A549 (cell line): Measurements from ENCODE around the gene FNIP2. TPM values are rescaled to one million over a fixed set of nuclear protein-coding genes. Genes with fewer than 3 reads are reported as not detected.

Experiments
- ATAC-seq, 2 experiments: fragments of 200-7000 bp in 1 of 2; fragments of >200 bp in 1 of 2; cut with Nextera tagmentation in 1 of 2; cut with Tn5 transposase in 1 of 2; 3 replicates each; pipeline versions ENCODE4 v1.8.0 to v1.9.1; 2018 to 2020; ENCODE audit warnings: mild to moderate bottlenecking in 1 of 2, moderate library complexity in 1 of 2
- CTCF ChIA-PET: fragments of 300-600 bp; sonication (Branson Sonifier 250); formaldehyde crosslinking; extraction: SDS; loops from one replicate; lab custom pipeline; 2021; ENCODE audit warnings: antibody characterized with exemption, inconsistent platforms; lab: Yijun Ruan, JAX
- POLR2A ChIA-PET: fragments of 350-600 bp; formaldehyde crosslinking; extraction: SDS; loops from one replicate; lab custom pipeline; 2021; ENCODE audit warnings: antibody characterized with exemption, inconsistent platforms; lab: Yijun Ruan, JAX
- DNase-seq, 2 experiments: peaks; one replicate each; pipeline versions ENCODE4 v3.0.0 to v3.0.0-alpha.2; 2011 to 2016; ENCODE audit warnings: low read depth in 1 of 2, low spot score in 1 of 2
- FAIRE-seq: peaks from 2 replicates; lab custom pipeline; 2011; peaks lifted over from hg19 to GRCh38; lab: Jason Lieb, UNC
- H3K27ac ChIP-seq, 2 experiments: fragments of >200 bp; sonication (Bioruptor Twin); formaldehyde crosslinking; 3 replicates each; pipeline ENCODE4 v1.5.1; 2016 to 2017
- H3K4me1 ChIP-seq: fragments of >200 bp; sonication (Bioruptor Twin); formaldehyde crosslinking; 3 replicates; pipeline ENCODE4 v1.6.1; 2016
- H3K4me2 ChIP-seq: fragments of >200 bp; sonication (Bioruptor Twin); formaldehyde crosslinking; 3 replicates; pipeline ENCODE4 v1.6.1; 2016
- H3K4me3 ChIP-seq: fragments of >200 bp; sonication (Bioruptor Twin); formaldehyde crosslinking; 3 replicates; pipeline ENCODE4 v1.5.1; 2016
- H3K9me3 ChIP-seq: fragments of >200 bp; sonication (Bioruptor Twin); formaldehyde crosslinking; 3 replicates; pipeline ENCODE4 v1.6.1; 2016
- ATOH8 ChIP-seq: fragments of 250-450 bp; sonication (Bioruptor Pico); IDR thresholded peaks from 2 replicates; pipeline ENCODE4 v1.5.0; 2020; ENCODE audit warnings: low read depth, mild to moderate bottlenecking, moderate library complexity
- BCL3 ChIP-seq: fragments of >200 bp; sonication (Bioruptor Twin); formaldehyde crosslinking; IDR thresholded peaks from 3 replicates; pipeline ENCODE4 v1.6.1; 2016
- BHLHE40 ChIP-seq: IDR thresholded peaks from 2 replicates; pipeline ENCODE4 v1.6.1; 2012; ENCODE audit warnings: low read depth, low read length, inconsistent platforms
- CEBPB ChIP-seq, 2 experiments: fragments of >200 bp in 1 of 2; sonication (Bioruptor Twin) in 1 of 2; formaldehyde crosslinking in 1 of 2; IDR thresholded peaks; 2 replicates each; pipeline ENCODE4 v1.6.1; 2012 to 2016
- EHF ChIP-seq: fragments of 250-450 bp; sonication (Bioruptor Pico); IDR thresholded peaks from 2 replicates; pipeline ENCODE4 v1.5.0; 2020; ENCODE audit warnings: mild to moderate bottlenecking
- EHMT2 ChIP-seq: fragments of 200-600 bp; sonication (generic); IDR thresholded peaks from 2 replicates; pipeline ENCODE4 v1.6.1; 2016; ENCODE audit warnings: antibody characterized with exemption, low read depth, mild to moderate bottlenecking, moderate library complexity
- ELK1 ChIP-seq: fragments of 150-350 bp; IDR thresholded peaks from 2 replicates; pipeline ENCODE4 v1.6.1; 2014; ENCODE audit warnings: low read depth, mild to moderate bottlenecking, low read length
- EP300 ChIP-seq, 2 experiments: fragments of >200 bp; sonication (Bioruptor Twin); formaldehyde crosslinking; IDR thresholded peaks; 2 replicates in 1 of 2; 3 replicates in 1 of 2; pipeline ENCODE4 v1.6.1; 2016 to 2017
- ESRRA ChIP-seq: fragments of 150-350 bp; IDR thresholded peaks from 2 replicates; pipeline ENCODE4 v1.6.1; 2014; ENCODE audit warnings: mild to moderate bottlenecking, low read length, borderline replicate concordance
- FOSL2 ChIP-seq, 2 experiments: fragments of 450-650 bp in 1 of 2; fragments of >200 bp in 1 of 2; sonication (Bioruptor Twin) in 1 of 2; formaldehyde crosslinking; IDR thresholded peaks; 2 replicates each; pipeline versions ENCODE4 v1.5.0 to v1.6.1; 2016 to 2020; ENCODE audit warnings: mild to moderate bottlenecking in 1 of 2, moderate library complexity in 1 of 2
- FOXS1 ChIP-seq: fragments of 250-450 bp; sonication (Bioruptor Pico); IDR thresholded peaks from 2 replicates; pipeline ENCODE4 v1.5.0; 2020; ENCODE audit warnings: mild to moderate bottlenecking, moderate library complexity
- HDAC2 ChIP-seq: fragments of 200-600 bp; sonication (generic); IDR thresholded peaks from 2 replicates; pipeline ENCODE4 v1.6.1; 2016
- KDM1A ChIP-seq: fragments of 200-600 bp; sonication (generic); IDR thresholded peaks from 2 replicates; pipeline ENCODE4 v1.6.1; 2016; ENCODE audit warnings: low read depth, mild to moderate bottlenecking
- MAFK ChIP-seq: fragments of 450-650 bp; IDR thresholded peaks from 2 replicates; pipeline ENCODE4 v1.6.1; 2014; ENCODE audit not compliant: partially characterized antibody
- MAZ ChIP-seq: fragments of 150-350 bp; IDR thresholded peaks from 2 replicates; pipeline ENCODE4 v1.6.1; 2014; ENCODE audit warnings: antibody characterized with exemption, low read depth, low read length, borderline replicate concordance
- MYC ChIP-seq: IDR thresholded peaks from 2 replicates; pipeline ENCODE4 v1.6.1; 2012; ENCODE audit warnings: mild to moderate bottlenecking, inconsistent platforms, low read length, improper control_type of control experiment, borderline replicate concordance
- NFE2L2 ChIP-seq: fragments of 150-350 bp; conservative IDR thresholded peaks from 2 replicates; pipeline ENCODE4 v1.6.1; 2014; ENCODE audit warnings: low read length
- NR3C1 ChIP-seq: fragments of >200 bp; sonication (Bioruptor Twin); formaldehyde crosslinking; IDR thresholded peaks from 3 replicates; pipeline ENCODE4 v1.6.1; 2017
- PBX3 ChIP-seq: IDR thresholded peaks from 2 replicates; pipeline ENCODE4 v1.6.1; 2012
- RAD21 ChIP-seq, 2 experiments: fragments of >200 bp in 1 of 2; sonication (Bioruptor Twin) in 1 of 2; formaldehyde crosslinking in 1 of 2; IDR thresholded peaks in 1 of 2; conservative IDR thresholded peaks in 1 of 2; 2 replicates in 1 of 2; 3 replicates in 1 of 2; pipeline ENCODE4 v1.6.1; 2012 to 2018; ENCODE audit warnings: inconsistent platforms in 1 of 2
- RARB ChIP-seq: fragments of 250-450 bp; sonication (Bioruptor Pico); IDR thresholded peaks from 2 replicates; pipeline ENCODE4 v1.8.0; 2021; ENCODE audit warnings: mild to moderate bottlenecking, moderate library complexity
- REST ChIP-seq: fragments of 200-600 bp; sonication (generic); IDR thresholded peaks from 2 replicates; pipeline ENCODE4 v1.6.1; 2016; ENCODE audit warnings: antibody characterized with exemption, mild to moderate bottlenecking, moderate library complexity
- RNF2 ChIP-seq: fragments of 200-600 bp; sonication (generic); IDR thresholded peaks from 2 replicates; pipeline ENCODE4 v1.6.1; 2016; ENCODE audit warnings: low read depth, mild to moderate bottlenecking, antibody characterized with exemption, moderate library complexity, borderline replicate concordance
- SMC3 ChIP-seq: fragments of >200 bp; sonication (Bioruptor Twin); formaldehyde crosslinking; IDR thresholded peaks from 3 replicates; pipeline ENCODE4 v1.6.1; 2018; ENCODE audit warnings: inconsistent platforms
- TFCP2L1 ChIP-seq: fragments of 250-450 bp; sonication (Bioruptor Pico); IDR thresholded peaks from 2 replicates; pipeline ENCODE4 v1.5.0; 2021; ENCODE audit warnings: mild to moderate bottlenecking
- ZNF302 ChIP-seq: fragments of 250-450 bp; sonication (Bioruptor Pico); IDR thresholded peaks from 2 replicates; pipeline ENCODE4 v1.9.0; 2021; ENCODE audit warnings: inconsistent platforms, mild to moderate bottlenecking, moderate library complexity
- ZSCAN20 ChIP-seq: fragments of 250-450 bp; sonication (Bioruptor Pico); IDR thresholded peaks from 2 replicates; pipeline ENCODE4 v1.8.0; 2022; ENCODE audit warnings: mild to moderate bottlenecking, moderate library complexity
- WGBS: methylation state at CpG from one replicate; pipeline ENCODE4 v1.1.6; 2017; ENCODE audit errors: missing lambda C conversion rate; 5-methylcytosine and 5-hydroxymethylcytosine counted together
- polyA plus RNA-seq, 4 experiments: library from polyadenylated mRNA; depleted of rRNA in 3 of 4; stranded (reverse); fragments of >200 nt; fragmentation: RNase III in 1 of 4; extraction: RNeasy Plus Mini Kit Qiagen cat#74134 plus additional on column Dnase treatment in 1 of 4; gene quantifications; 2 replicates in 3 of 4; 3 replicates in 1 of 4; pipeline ENCODE4 v1.2.3, GENCODE V29; 2011 to 2017

Gene FNIP2
- polyA plus RNA-seq, 2 of the 4 experiments (the other 2 are of a cell fraction): 2.0 to 2.5 TPM

- Histone ChIP-seq H3K27ac (peak overlapping the region in 1 of 2 experiments; percentile 29; a peak in 1 of 6 replicates), H3K4me1 (peaks cover 23% of the 10 kb centered on the region), H3K4me3 (no peak overlapping the region), H3K4me2 (no peak overlapping the region), H3K9me3 (no peaks in the 10 kb centered on the region)
- CTCF ChIA-PET: interaction anchor here (1.6 kb wide), 1 partner anchor 27 kb away, joined by 3 read pairs; no protein-coding TSS in a partner anchor
- POLR2A ChIA-PET: no interaction called here
- FAIRE-seq: no peak
- WGBS: 79% methylated on average over 6 of the region's 6 CpGs
- ATAC-seq: no peak
- TF ChIP-seq EHMT2 (no peak), EHF (CRISPR knock-in tag) (no peak), RAD21 (conservative IDR thresholded peaks at IDR 0.05 in 1 of 2, IDR thresholded peaks at IDR 0.05 in 1 of 2) (no peak), SMC3 (no peak), ESRRA (no peak), EP300 (IDR thresholded peaks at IDR 0.05) (no peak), ZSCAN20 (CRISPR knock-in tag) (no peak), ZNF302 (CRISPR knock-in tag) (no peak), MAFK (no peak), KDM1A (no peak), NFE2L2 (no peak), CEBPB (IDR thresholded peaks at IDR 0.05) (no peak), HDAC2 (no peak), MAZ (no peak), ATOH8 (CRISPR knock-in tag) (no peak), FOXS1 (CRISPR knock-in tag) (no peak), BHLHE40 (no peak), PBX3 (no peak), ELK1 (no peak), TFCP2L1 (CRISPR knock-in tag) (no peak)
- DNase-seq: no peak
Measured at GRCh38 chr4:158811704-158812103, 42.9 kb downstream of the FNIP2 start.

GRCh38 chr4:158812133-158812532, 43.3 kb downstream of the FNIP2 start:
- WGBS: 87% methylated on average over 2 of the region's 2 CpGs
- ChIA-PET CTCF (no interaction called here), POLR2A (no interaction called here)
- ATAC-seq (no peak), DNase-seq (no peak), FAIRE-seq (no peak)
- H3K4me1 ChIP-seq: peaks cover 23% of the 10 kb centered on the region
- TF ChIP-seq FOSL2 (IDR thresholded peaks at IDR 0.05) (no peak), FOSL2 (CRISPR knock-in tag; IDR thresholded peaks at IDR 0.05) (no peak), NR3C1 (no peak), MYC (no peak), REST (no peak), RARB (CRISPR knock-in tag) (no peak), BHLHE40 (no peak), PBX3 (no peak), RNF2 (no peak), BCL3 (no peak)
- no peak overlapping the region for H3K4me3 ChIP-seq
- no peak overlapping the region for H3K27ac ChIP-seq
- H3K9me3 ChIP-seq: no peaks in the 10 kb centered on the region
- no peak overlapping the region for H3K4me2 ChIP-seq
